Epithelial cell of esophagus (primary cell): ENCODE data around the gene NAT9.

Source experiments
- DNase-seq: peaks from one replicate; pipeline ENCODE4 v3.0.0; 2010; ENCODE audit warnings: low read depth
- H3K4me3 ChIP-seq: 2 replicates; pipeline ENCODE4 v1.5.1; 2011; ENCODE audit warnings: mild to moderate bottlenecking, low read length, control low read depth
- TF ChIP-seq, protein P1 (sequence below): IDR thresholded peaks from 2 replicates; pipeline ENCODE4 v1.5.1; 2011; ENCODE audit warnings: low read depth, mild to moderate bottlenecking, low read length, control low read depth, inconsistent platforms; ENCODE audit not compliant: insufficient read depth; ENCODE audit errors: missing control alignments

NAT9 gene

DNA sequence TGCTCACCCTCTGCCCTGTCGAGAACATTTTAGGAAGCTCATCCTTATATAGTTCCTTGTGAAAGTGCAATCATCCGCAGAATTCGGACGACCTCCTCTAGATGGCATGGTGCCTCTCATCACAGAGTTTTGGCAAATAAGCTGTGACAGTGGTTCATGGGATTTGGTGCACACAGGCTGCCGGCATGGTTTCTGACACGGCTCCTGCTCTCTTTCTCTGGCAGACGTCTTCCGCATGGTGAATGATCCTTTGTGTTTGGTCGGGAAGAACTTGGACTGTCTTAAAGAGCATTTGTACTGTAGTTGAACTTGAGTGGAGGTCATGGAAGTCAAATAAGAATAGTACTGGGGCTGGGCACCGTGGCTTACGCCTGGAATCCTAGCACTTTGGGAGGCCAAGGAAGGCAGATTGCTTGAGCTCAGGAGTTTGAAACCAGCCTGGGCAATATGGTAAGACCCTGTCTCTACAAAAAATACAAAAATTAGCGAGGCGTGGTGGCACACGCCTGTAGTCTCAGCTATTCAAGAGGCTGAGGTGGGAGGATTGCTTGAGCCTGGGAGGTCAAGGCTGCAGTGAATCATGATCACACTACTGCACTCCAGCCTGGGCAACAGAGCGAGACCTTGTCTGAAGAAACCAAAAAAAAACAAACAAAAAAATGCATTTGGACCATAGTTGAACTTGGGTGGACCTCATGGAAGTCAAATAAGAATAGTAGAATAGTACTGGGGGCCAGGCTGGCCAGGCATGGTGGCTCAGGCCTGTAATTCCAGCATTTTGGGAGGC lies 34.7 kb upstream of the NAT9 start:
- no peak overlapping the region for H3K4me3 ChIP-seq
- no peak for DNase-seq
- TF ChIP-seq, protein P1, sequence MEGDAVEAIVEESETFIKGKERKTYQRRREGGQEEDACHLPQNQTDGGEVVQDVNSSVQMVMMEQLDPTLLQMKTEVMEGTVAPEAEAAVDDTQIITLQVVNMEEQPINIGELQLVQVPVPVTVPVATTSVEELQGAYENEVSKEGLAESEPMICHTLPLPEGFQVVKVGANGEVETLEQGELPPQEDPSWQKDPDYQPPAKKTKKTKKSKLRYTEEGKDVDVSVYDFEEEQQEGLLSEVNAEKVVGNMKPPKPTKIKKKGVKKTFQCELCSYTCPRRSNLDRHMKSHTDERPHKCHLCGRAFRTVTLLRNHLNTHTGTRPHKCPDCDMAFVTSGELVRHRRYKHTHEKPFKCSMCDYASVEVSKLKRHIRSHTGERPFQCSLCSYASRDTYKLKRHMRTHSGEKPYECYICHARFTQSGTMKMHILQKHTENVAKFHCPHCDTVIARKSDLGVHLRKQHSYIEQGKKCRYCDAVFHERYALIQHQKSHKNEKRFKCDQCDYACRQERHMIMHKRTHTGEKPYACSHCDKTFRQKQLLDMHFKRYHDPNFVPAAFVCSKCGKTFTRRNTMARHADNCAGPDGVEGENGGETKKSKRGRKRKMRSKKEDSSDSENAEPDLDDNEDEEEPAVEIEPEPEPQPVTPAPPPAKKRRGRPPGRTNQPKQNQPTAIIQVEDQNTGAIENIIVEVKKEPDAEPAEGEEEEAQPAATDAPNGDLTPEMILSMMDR: no peak

DNA sequence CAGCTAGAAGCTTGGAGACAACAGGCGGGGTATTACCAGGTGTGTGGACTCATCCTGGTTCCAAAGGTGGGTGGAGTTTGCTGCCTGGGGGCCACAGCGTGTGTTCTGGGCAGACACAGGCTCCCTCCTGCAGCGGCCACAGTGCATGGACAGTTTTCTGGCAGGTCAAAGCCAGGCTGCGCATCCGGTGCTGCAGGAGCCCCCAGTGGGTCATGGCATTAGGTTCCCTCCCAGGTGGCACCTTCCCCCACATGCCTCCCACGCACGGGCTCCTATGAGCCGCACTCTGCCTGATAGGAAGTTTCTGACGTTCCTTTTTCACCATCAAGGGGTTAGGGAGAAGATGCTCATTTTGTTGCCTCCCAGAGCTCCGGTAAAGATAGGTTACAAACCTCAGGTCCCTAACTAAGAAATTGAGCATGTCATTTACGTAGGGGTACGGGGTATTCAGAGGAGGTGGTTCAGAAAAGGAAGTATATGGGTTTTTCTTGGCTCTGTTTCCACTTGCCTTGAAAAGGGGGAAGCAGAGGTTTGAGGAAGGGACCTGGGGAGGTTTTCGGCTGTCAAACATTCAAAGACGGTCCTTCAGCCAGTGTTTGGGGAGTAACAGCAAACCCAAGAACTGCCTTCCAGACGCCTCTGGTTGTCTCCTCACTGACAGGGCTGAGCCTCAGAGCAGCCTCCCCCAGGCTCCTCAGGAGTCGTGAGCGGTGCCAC lies 32.7 kb upstream of the NAT9 start:
- DNase-seq: no peak
- TF ChIP-seq, protein P1: no peak
- no peak overlapping the region for H3K4me3 ChIP-seq

DNA sequence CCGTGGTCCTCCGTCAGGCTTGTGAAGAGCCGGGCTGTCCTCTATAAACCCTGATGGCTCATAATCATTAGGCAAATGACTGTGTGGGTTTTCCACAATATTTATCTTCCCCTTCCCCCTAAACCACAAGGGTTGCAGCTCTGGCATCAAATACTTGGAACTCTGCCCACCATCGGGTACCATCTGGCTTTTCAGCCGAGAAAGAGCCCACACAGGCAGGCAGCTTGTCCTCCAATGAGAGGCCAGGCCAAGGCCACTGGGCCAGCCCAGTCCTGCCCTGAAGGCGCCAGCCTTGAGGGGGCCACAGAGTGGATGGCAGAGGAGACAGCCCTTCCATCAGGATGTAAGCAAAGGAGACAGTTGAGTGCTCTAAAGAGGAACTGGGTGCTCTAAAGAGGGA lies 31.8 kb upstream of the NAT9 start:
- no peak for DNase-seq
- no peak overlapping the region for H3K4me3 ChIP-seq
- TF ChIP-seq, protein P1: no peak

DNA sequence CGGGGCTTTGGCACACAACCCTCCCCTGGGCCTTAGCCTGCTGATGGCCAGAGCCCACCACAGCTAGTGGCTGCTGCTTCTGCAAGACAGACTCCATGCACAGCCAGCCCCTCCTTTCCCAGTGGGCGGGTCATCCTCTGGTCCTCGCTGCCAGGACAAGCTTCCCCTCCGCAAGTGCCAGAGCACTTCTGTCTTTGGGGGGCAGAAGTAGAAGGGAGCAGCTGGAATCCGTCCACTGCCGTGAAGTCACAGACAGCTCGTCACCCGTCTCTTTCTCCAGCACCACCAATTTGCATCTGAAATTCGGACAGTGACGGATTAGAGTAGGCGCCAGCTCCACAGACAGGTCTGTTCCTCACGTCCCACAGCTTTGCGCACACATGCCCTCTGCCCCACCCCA lies 31.3 kb upstream of the NAT9 start:
- TF ChIP-seq, protein P1: no peak
- DNase-seq: no peak
- no peak overlapping the region for H3K4me3 ChIP-seq

DNA sequence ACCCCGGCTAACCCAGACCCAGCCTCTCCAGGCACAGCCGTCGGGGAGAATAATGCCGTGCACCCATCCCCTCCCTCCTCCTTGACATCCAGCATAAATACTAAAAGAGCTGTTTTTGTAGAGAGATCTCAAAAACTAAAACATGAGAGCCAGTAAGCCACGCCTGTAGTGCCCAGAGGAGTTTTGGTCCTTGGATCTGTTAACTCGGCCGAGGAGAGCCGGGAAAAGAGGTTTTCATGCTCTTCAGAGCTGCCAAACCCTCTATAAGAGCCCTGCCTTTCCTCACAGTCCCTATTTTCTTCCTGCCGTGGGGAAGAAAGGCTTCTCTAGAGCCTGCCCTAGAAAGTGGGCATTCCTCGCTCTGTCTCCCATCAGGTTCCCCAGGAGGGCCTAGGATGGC lies 30.2 kb upstream of the NAT9 start:
- no peak for DNase-seq
- TF ChIP-seq, protein P1: no peak
- no peak overlapping the region for H3K4me3 ChIP-seq

DNA sequence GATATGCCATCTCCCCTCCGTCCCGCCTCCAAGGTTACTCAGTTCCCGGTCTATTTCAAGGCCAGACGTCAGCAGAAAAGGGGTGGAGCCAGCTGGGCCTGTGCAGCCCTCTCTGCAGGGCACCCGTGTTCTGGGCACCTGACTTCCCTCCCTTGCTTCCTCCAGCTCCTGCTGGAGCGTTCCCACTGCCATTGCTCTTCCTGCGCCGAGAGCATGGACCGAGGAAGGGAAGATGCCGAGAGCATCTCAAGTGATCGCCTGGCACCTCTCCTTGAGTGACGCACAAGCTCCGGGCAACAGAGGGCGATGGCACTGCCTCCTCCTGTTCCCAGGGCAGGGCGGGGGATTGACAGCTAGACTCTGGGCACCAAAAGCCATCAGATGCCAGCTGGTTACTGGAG lies 29.4 kb upstream of the NAT9 start:
- no peak for DNase-seq
- TF ChIP-seq, protein P1: no peak
- no peak overlapping the region for H3K4me3 ChIP-seq
